Inferior parietal cortex (tissue), 1 donor: ENCODE data around the gene KRT6C.
"Not testable (repeated sequence)": the region's sequence is repeated elsewhere in the genome, so short reads cannot be mapped to it uniquely, and the experiment has no call there.

Experiments used
- DNase-seq: peaks from one replicate; pipeline ENCODE4 v3.0.0-alpha.2; 2016; ENCODE audit errors: extremely low spot score

Gene KRT6C

GRCh38 chr12:52473768-52474167 is at the start of gene KRT6C:
KRT6C (minus strand) TSS chr12:52473805; CDS start chr12:52473737, 68 bp downstream.
- DNase-seq = no peak

GRCh38 chr12:52522346-52523011 is 48.9 kb upstream of the KRT6C start:
- no peak for DNase-seq

GRCh38 chr12:52521568-52522266 is 48.1 kb upstream of the KRT6C start:
- DNase-seq = no peak

- no peak for DNase-seq
Observed at GRCh38 chr12:52521175-52521567, 47.6 kb upstream of the KRT6C start.

GRCh38 chr12:52519826-52520662 is 46.4 kb upstream of the KRT6C start, which contains the start of gene KRT5:
KRT5 (minus strand) TSS chr12:52520394; CDS start chr12:52520296, 98 bp downstream.
- no peak for DNase-seq

GRCh38 chr12:52519387-52519703 is 45.7 kb upstream of the KRT6C start:
- no peak for DNase-seq

- DNase-seq = no peak
Observed at GRCh38 chr12:52518574-52519386, 45.2 kb upstream of the KRT6C start.

GRCh38 chr12:52517888-52518287 is 44.3 kb upstream of the KRT6C start:
- no peak for DNase-seq

GRCh38 chr12:52517005-52517835 is 43.6 kb upstream of the KRT6C start:
- no peak for DNase-seq

GRCh38 chr12:52515927-52516831 is 42.6 kb upstream of the KRT6C start:
- DNase-seq = no peak

GRCh38 chr12:52515319-52515646 is 41.7 kb upstream of the KRT6C start:
- DNase-seq = no peak

GRCh38 chr12:52514471-52515318 is 41.1 kb upstream of the KRT6C start:
- DNase-seq = no peak

- DNase-seq = no peak
Observed at GRCh38 chr12:52513736-52514135, 40.1 kb upstream of the KRT6C start.

GRCh38 chr12:52508211-52508610 is 34.6 kb upstream of the KRT6C start:
- no peak for DNase-seq

GRCh38 chr12:52506858-52507715 is 33.5 kb upstream of the KRT6C start:
- DNase-seq = no peak

- no peak for DNase-seq
Observed at GRCh38 chr12:52502877-52503276, 29.3 kb upstream of the KRT6C start.

GRCh38 chr12:52501490-52501889 is 27.9 kb upstream of the KRT6C start:
- DNase-seq = no peak

- DNase-seq = not testable (repeated sequence)
Observed at GRCh38 chr12:52500574-52500973, 27.0 kb upstream of the KRT6C start.
